Measurements from ENCODE around the gene CHST11.

- TF ChIP-seq CTCF (IDR thresholded peaks at IDR 0.05) (no peak), ZFX (IDR thresholded peaks at IDR 0.05; ENCODE audit: borderline replicate concordance) (no peak)
These were observed 41.6 kb downstream of the CHST11 start for GRCh38 chr12:104498211-104498801.

All from 22Rv1 (cell line).